CD4-positive, alpha-beta T cell treated with Interferon alpha-2 for 1 hour (primary cell): ENCODE results near the gene FCRL5.
"Not testable (repeated sequence)": the region's sequence is repeated elsewhere in the genome, so short reads cannot be mapped to it uniquely, and the experiment has no call there.

Experiments used
- DNase-seq, 2 donors: peaks; one replicate each; pipeline ENCODE4 v3.0.0-alpha.2; 2020 to 2022

The FCRL5 gene

GRCh38 chr1:157487096-157487495 is 65.2 kb downstream of the FCRL5 start:
- DNase-seq: no peak

DNA sequence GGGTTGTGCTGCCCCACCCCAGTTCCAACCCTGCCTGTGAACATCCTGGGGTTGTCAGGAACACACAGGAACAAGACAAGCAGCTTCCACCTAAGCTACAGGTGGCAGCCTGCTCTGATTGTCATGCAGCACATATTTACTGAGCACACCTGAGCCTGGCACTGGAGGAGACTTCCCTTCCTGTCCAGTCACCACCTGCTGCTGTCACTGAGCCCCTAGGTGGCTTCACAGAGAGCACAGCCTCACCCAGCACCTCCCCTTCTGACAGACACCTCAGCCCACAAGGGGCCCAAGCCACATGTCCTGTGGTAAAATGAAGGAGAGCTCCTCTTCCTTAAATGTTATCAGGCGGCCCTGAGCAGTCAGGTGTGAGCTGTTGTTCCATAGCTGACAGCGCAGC is 65.9 kb downstream of the FCRL5 start:
- DNase-seq: not testable (repeated sequence)

DNA sequence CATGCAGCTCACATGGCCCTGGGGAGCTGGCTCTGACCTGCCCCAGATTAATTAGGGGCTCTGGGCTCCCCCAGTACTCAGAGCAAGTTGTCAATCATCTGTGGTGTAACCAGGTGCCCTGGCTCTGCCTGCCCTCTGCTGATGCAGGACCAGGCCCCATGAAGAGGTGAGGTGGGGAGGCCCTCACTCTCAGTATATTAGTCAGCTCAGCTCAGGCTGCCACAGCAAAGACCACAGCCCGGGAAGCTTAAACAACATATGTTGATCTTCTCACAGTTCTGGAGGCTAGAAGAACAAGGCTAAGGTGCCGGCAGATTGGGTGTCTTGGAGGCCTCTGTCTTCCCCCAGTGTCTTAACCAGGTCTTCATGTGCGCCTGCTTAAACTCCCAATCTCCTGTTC is 66.5 kb downstream of the FCRL5 start:
- DNase-seq: no peak

DNA sequence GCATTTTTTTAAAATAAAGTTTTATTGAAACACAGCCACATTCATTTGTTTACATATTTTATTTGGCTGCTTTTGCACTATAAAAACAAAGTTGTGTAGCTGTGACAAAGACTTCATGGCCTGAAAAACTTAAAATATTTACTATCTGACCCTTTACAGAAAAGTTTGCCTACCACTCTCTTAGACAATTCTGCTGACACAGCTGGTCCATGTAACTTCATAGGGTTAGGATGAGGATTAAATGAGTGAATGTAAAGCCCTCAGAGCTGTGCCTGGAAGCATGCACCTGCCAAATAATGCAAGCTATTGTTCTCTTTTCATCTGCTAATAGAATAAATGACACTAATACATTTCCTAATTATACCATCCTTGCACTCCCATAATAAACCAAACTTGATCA is 67.7 kb downstream of the FCRL5 start:
- DNase-seq: no peak

- DNase-seq: no peak
These were observed 68.7 kb downstream of the FCRL5 start for GRCh38 chr1:157483635-157484034.

- DNase-seq: no peak
These were observed 69.6 kb downstream of the FCRL5 start for GRCh38 chr1:157482717-157483116.

GRCh38 chr1:157482174-157482573 is 70.1 kb downstream of the FCRL5 start:
- DNase-seq: no peak

- DNase-seq: no peak
These were observed 74.3 kb downstream of the FCRL5 start for GRCh38 chr1:157478030-157478429.

GRCh38 chr1:157477419-157477818 is 74.9 kb downstream of the FCRL5 start:
- DNase-seq: no peak

GRCh38 chr1:157472959-157473358 is 79.4 kb downstream of the FCRL5 start:
- no peak for DNase-seq

GRCh38 chr1:157472056-157472701 is 80.1 kb downstream of the FCRL5 start:
- no peak for DNase-seq

DNA sequence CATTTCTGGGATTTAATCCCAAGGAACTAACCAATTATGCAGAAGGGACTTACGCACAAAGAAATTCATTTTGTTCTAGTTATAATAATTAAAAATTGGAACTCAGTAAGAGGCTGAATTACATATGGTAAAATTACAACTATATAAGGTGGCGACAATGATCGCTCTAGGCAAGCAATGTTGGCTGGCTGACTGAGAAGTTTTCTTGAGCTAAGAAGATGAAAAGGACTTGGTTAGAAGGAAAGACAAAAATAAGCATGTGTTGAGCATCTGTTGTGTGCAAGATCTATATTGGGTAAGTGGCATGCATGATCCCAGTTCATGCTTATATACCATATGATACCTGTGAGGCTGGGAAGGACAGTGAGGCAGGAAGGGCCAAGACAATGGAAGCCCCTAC is 80.8 kb downstream of the FCRL5 start:
- no peak for DNase-seq

DNA sequence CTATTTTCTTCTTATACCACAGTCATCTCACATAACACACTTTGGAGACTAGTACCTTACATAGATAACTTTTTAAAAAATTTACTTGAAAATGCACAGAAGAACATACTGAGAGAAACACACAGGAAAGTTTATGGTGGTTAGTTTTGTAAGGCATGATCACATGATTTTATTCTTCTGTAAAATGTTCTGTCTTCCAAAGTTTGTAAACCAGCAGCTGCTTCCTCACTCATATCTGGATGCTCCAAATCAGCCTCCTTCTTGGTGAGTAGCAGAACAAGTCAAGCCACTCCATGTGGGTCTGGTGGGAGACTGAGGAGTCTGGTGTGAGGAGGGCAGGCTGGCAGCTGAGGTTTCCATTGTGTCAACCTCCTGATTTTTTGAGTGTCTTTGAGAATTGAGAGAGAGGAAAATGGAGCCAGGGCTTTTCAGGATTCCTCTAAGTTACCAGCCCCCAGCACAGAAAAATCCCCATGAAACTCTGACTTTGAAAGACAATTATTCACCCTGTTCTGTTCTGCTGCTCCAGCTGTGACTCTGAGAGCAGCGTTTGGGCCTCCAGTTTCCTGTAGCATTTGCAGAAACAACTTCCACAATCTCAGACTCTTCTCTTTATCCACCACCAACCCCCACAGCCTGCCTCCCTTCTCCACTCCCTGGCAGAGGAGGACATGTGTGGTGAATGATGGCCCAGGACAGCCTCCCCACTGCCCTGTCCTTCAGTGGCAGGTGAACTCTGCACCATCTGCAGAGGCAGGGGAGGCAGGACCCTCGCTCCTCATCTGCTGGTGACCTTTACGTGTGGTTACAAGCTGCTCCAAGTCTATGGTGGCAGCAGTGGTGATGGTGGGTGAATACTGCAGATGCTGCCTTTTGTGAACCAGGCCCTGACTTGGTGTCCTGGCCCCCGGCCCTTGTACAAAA is 82.3 kb downstream of the FCRL5 start:
- no peak for DNase-seq

DNA sequence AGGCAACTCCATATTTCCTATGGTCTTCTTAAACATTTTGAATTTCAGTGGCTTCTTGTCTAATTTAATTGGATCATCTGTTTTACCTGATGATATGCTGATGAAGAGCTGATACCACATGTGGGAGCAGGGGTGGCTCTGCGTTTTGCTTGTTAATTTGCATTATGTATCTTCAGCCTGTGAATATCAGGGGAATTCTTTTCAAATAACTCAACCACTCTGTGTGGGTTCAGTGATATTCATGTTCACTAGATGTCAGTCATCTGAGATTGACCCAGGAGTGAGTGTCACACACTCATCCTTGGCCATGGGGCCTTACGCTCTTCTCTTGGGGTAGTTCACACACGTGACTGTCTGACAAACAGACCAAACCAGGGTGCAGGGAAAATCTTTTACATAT is 83.0 kb downstream of the FCRL5 start:
- DNase-seq: no peak

DNA sequence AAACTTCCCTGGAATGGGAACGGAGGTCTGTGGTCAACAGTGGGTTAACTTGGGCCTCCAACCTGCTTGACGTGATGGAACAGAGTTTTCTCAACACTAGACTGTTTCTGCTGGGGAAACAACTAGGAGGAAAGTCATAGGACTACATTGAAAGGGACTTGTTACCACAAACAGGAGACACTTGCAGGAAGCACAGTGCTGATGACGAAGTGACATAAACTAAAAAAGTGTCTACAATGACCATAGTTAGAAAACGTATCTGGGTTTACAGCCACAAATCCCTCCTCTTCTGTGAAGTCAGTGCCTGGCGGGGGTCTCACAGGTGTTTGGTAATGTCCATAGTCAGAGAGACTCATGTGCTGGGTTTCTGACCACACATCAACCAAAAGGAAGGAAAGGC is 86.3 kb downstream of the FCRL5 start:
- no peak for DNase-seq
